ENCODE data around the gene EPS15.

DNA sequence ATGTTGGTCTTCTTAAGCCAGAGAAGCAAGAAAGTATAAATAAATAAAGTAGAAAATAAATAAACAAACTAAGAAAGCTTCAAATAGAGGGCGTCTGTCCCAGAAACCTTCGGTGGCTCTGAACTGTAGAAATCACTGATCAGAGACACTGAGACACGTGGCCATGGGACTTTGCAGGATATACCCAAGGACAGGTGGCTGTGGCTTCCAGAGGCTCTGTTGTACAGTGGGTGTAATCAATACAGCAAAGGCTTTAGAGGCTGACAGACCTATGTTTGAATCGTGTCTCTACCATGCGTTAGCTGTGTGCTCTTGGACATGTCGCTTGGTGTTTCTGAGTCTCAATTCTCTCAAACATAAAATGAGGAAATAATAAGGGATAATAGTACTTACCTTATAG is 41.0 kb upstream of the EPS15 start:
- no peak for TF ChIP-seq CTCF (IDR thresholded peaks at IDR 0.05)
- TF ChIP-seq, protein P1, sequence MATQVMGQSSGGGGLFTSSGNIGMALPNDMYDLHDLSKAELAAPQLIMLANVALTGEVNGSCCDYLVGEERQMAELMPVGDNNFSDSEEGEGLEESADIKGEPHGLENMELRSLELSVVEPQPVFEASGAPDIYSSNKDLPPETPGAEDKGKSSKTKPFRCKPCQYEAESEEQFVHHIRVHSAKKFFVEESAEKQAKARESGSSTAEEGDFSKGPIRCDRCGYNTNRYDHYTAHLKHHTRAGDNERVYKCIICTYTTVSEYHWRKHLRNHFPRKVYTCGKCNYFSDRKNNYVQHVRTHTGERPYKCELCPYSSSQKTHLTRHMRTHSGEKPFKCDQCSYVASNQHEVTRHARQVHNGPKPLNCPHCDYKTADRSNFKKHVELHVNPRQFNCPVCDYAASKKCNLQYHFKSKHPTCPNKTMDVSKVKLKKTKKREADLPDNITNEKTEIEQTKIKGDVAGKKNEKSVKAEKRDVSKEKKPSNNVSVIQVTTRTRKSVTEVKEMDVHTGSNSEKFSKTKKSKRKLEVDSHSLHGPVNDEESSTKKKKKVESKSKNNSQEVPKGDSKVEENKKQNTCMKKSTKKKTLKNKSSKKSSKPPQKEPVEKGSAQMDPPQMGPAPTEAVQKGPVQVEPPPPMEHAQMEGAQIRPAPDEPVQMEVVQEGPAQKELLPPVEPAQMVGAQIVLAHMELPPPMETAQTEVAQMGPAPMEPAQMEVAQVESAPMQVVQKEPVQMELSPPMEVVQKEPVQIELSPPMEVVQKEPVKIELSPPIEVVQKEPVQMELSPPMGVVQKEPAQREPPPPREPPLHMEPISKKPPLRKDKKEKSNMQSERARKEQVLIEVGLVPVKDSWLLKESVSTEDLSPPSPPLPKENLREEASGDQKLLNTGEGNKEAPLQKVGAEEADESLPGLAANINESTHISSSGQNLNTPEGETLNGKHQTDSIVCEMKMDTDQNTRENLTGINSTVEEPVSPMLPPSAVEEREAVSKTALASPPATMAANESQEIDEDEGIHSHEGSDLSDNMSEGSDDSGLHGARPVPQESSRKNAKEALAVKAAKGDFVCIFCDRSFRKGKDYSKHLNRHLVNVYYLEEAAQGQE (IDR thresholded peaks at IDR 0.05; ENCODE audit: insufficient read depth in 1 of 2, low read depth in 2 of 2, low read length in 1 of 2) = no peak
- TF ChIP-seq POLR2AphosphoS5 (IDR thresholded peaks at IDR 0.05; ENCODE audit: low read depth, low read length) = no peak
- TF ChIP-seq SIN3A (IDR thresholded peaks at IDR 0.05; ENCODE audit: borderline replicate concordance, insufficient read depth, low read depth, low read length) = no peak

All from Panc1 (cell line).